HG02588 (cell line): ENCODE results near the gene GRID1.
A peak's percentile ranks its signal among the peaks of the same experiment; 100 is the strongest.
"Not testable (repeated sequence)": the region's sequence is repeated elsewhere in the genome, so short reads cannot be mapped to it uniquely, and the experiment has no call there.

Experiments
- ATAC-seq: cut with Tn5 transposase; IDR thresholded peaks from one replicate; pipeline ENCODE4 v1.9.1; 2021; ENCODE audit warnings: mild to moderate bottlenecking, moderate library complexity; ENCODE audit not compliant: unreplicated experiment

GRID1 gene

GRCh38 chr10:85978566-85979358 lies 387.8 kb downstream of the GRID1 start:
- no peak for ATAC-seq

- ATAC-seq: no peak
These were observed 389.0 kb downstream of the GRID1 start for GRCh38 chr10:85977642-85978041.

GRCh38 chr10:85976267-85976793 lies 390.3 kb downstream of the GRID1 start:
- no peak for ATAC-seq

GRCh38 chr10:85971494-85971893 lies 395.1 kb downstream of the GRID1 start:
- ATAC-seq: no peak

GRCh38 chr10:85967594-85967993 lies 399.0 kb downstream of the GRID1 start:
- peak; percentile 50 for ATAC-seq

GRCh38 chr10:85961479-85962067 lies 405.0 kb downstream of the GRID1 start:
- ATAC-seq: no peak

GRCh38 chr10:85961073-85961472 lies 405.5 kb downstream of the GRID1 start:
- ATAC-seq: no peak

GRCh38 chr10:85959239-85959638 lies 407.4 kb downstream of the GRID1 start:
- no peak for ATAC-seq

GRCh38 chr10:85950921-85951320 lies 415.7 kb downstream of the GRID1 start:
- no peak for ATAC-seq

- peak; percentile 88 for ATAC-seq
These were observed 419.8 kb downstream of the GRID1 start for GRCh38 chr10:85946713-85947326.

GRCh38 chr10:85936161-85936560 lies 430.4 kb downstream of the GRID1 start:
- ATAC-seq: no peak

- ATAC-seq: no peak
These were observed 432.0 kb downstream of the GRID1 start for GRCh38 chr10:85934586-85934985.

- not testable (repeated sequence) for ATAC-seq
These were observed 436.6 kb downstream of the GRID1 start for GRCh38 chr10:85929993-85930392.

GRCh38 chr10:85927952-85928665 lies 438.5 kb downstream of the GRID1 start:
- no peak for ATAC-seq

- peak; percentile 82 for ATAC-seq
These were observed 439.6 kb downstream of the GRID1 start for GRCh38 chr10:85926986-85927385.

GRCh38 chr10:85926136-85926535 lies 440.5 kb downstream of the GRID1 start:
- ATAC-seq: no peak

- no peak for ATAC-seq
These were observed 441.3 kb downstream of the GRID1 start for GRCh38 chr10:85925201-85925750.

- ATAC-seq: no peak
These were observed 442.1 kb downstream of the GRID1 start for GRCh38 chr10:85924382-85925102.

GRCh38 chr10:85922356-85923129 lies 444.1 kb downstream of the GRID1 start:
- no peak for ATAC-seq
